GM12878 (cell line): ENCODE data around the gene LTBP3. TPM values are rescaled to one million over a fixed set of nuclear protein-coding genes. Genes with fewer than 3 reads are reported as not detected.

Experiments used
- BACH1 ChIP-seq: fragments of 450-650 bp; IDR thresholded peaks from 2 replicates; pipeline ENCODE4 v1.6.1; 2017; ENCODE audit warnings: mild to moderate bottlenecking, borderline replicate concordance
- BMI1 ChIP-seq: fragments of 450-650 bp; IDR thresholded peaks from 2 replicates; pipeline ENCODE4 v1.6.1; 2016; ENCODE audit warnings: mild to moderate bottlenecking, moderate library complexity, borderline replicate concordance
- DPF2 ChIP-seq: fragments of 450-650 bp; IDR thresholded peaks from 2 replicates; pipeline ENCODE4 v1.6.1; 2017; ENCODE audit warnings: mild to moderate bottlenecking
- E2F4 ChIP-seq: IDR thresholded peaks from 2 replicates; pipeline ENCODE4 v1.6.1; 2012; ENCODE audit warnings: low read depth, low read length, improper control_type of control experiment
- EED ChIP-seq: sonication (generic); IDR thresholded peaks from 2 replicates; pipeline ENCODE4 v1.6.1; 2016; ENCODE audit warnings: antibody characterized with exemption, low read depth
- EZH2 ChIP-seq: IDR thresholded peaks from 2 replicates; pipeline ENCODE4 v1.6.1; 2012; ENCODE audit warnings: low read depth, mild to moderate bottlenecking, control low read depth, inconsistent platforms, low read length, borderline replicate concordance; ENCODE audit not compliant: control insufficient read depth
- HDGF ChIP-seq: fragments of 450-650 bp; IDR thresholded peaks from 2 replicates; pipeline ENCODE4 v1.6.1; 2016; ENCODE audit warnings: antibody characterized with exemption
- LARP7 ChIP-seq: fragments of 450-650 bp; IDR thresholded peaks from 2 replicates; pipeline ENCODE4 v1.6.1; 2017; ENCODE audit warnings: mild to moderate bottlenecking
- MTA2 ChIP-seq: fragments of 450-650 bp; IDR thresholded peaks from 2 replicates; pipeline ENCODE4 v1.6.1; 2016; ENCODE audit warnings: low read depth, mild to moderate bottlenecking, moderate library complexity
- MTA3 ChIP-seq: IDR thresholded peaks from 2 replicates; pipeline ENCODE4 v1.6.1; 2012; ENCODE audit warnings: low read length, inconsistent platforms, borderline replicate concordance
- NFYB ChIP-seq: IDR thresholded peaks from 2 replicates; pipeline ENCODE4 v1.6.1; 2011; ENCODE audit warnings: low read depth, mild to moderate bottlenecking, low read length, improper control_type of control experiment, moderate library complexity; ENCODE audit not compliant: insufficient read depth
- SUZ12 ChIP-seq: fragments of 200-600 bp; sonication (generic); IDR thresholded peaks from one replicate; pipeline ENCODE4 v1.6.1; 2018; ENCODE audit warnings: antibody characterized with exemption, mild to moderate bottlenecking; ENCODE audit not compliant: unreplicated experiment
- TBL1XR1 ChIP-seq: IDR thresholded peaks from 2 replicates; pipeline ENCODE4 v1.6.1; 2012; ENCODE audit warnings: low read depth, low read length, improper control_type of control experiment
- ZBTB33 ChIP-seq: fragments of 450-650 bp; IDR thresholded peaks from 2 replicates; pipeline ENCODE4 v1.6.1; 2017; ENCODE audit warnings: mild to moderate bottlenecking
- ZNF207 ChIP-seq: fragments of 450-650 bp; IDR thresholded peaks from 2 replicates; pipeline ENCODE4 v1.6.1; 2014; ENCODE audit warnings: antibody characterized with exemption, mild to moderate bottlenecking, borderline replicate concordance
- ZNF274 ChIP-seq: IDR thresholded peaks from one replicate; pipeline ENCODE4 v1.8.0; 2011; ENCODE audit not compliant: insufficient read length, insufficient read depth
- polyA plus RNA-seq, 11 experiments: library from polyadenylated mRNA; depleted of rRNA in 4 of 11; unstranded in 6 of 11; stranded (reverse) in 5 of 11; fragments of >200 nt; fragmentation: Nextera tagmentation in 4 of 11; fragmentation: Illumina TruSeq in 1 of 11; extraction: Ambion mirVana in 4 of 11; extraction: Trizol in 1 of 11; gene quantifications; 1 replicate in 1 of 11; 2 replicates in 10 of 11; pipeline versions ENCODE4 v1.2.1 to v1.2.3, GENCODE V29; 2011 to 2016; ENCODE audit warnings: inconsistent platforms in 2 of 11, missing spikeins in 2 of 11, low read depth in 1 of 11
- total RNA-seq, 4 experiments: library from RNA; depleted of rRNA in 3 of 4; stranded (reverse); fragments of >200 nt in 3 of 4; fragmentation: Illumina TruSeq in 1 of 4; extraction: Trizol in 1 of 4; gene quantifications; 2 replicates each; pipeline versions ENCODE4 v1.2.1 to v1.2.3, GENCODE V29; 2013 to 2021
- TF ChIP-seq, protein P1 (sequence below): fragments of 450-650 bp; formaldehyde crosslinking; IDR thresholded peaks from 2 replicates; pipeline ENCODE4 v1.4.0; 2020; ENCODE audit warnings: mild to moderate bottlenecking, moderate library complexity
- TF ChIP-seq, protein P2 (sequence below): fragments of 450-650 bp; IDR thresholded peaks from 2 replicates; pipeline ENCODE4 v1.6.1; 2017; ENCODE audit warnings: antibody characterized with exemption, mild to moderate bottlenecking, moderate library complexity
- TF ChIP-seq, protein P3 (sequence below): fragments of 450-650 bp; IDR thresholded peaks from 2 replicates; pipeline ENCODE4 v1.6.1; 2014; ENCODE audit warnings: mild to moderate bottlenecking

Gene LTBP3
- total and polyA plus RNA-seq, 10 of the 15 experiments (the other 5 are each of a cell fraction or from before 2014, with no cell fraction given): 2.2 to 12.2 (median 6.2) TPM; not detected in 2

DNA sequence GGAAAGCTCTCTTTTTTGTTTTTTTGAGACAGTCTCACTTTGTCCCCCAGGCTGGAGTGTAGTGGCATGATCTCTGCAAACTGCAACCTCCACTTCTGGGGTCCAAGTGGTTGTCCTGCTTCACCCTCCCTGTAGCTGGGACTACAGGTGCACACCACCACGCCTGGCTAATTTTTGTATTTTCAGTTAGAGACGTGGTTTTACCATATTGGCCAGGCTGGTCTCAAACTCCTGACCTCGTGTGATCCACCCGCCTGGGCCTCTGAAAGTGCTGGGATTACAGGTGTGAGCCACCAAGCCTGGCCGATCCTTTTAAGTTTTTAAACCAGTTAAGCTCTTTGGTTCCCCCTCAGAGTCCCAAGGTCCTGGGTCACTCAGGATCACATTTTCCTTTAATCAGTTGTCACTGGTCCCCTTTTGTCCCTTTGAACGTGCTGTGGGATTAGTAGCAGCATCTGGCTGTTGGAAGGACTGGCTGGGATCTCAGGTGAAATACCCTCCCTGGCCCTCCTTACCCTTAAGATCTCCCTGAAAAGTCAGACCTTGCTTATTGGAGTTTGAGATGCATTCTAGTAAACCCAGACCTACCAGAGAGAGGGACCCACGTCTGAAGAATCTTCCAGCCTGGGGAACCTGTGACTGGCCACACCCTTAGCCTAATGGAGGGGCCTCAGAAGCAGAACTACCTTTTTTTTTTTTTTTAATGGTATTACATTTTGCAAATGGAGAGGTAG is 51.2 kb downstream of the LTBP3 start (continued):
- TF ChIP-seq E2F4: no peak
- TF ChIP-seq EZH2: no peak
- TF ChIP-seq ZBTB33: peak; percentile 32; the same call in 1 of the 2 replicates
- peak; percentile 100 for TF ChIP-seq MTA3
- TF ChIP-seq SUZ12: no peak
- TF ChIP-seq, protein P1, sequence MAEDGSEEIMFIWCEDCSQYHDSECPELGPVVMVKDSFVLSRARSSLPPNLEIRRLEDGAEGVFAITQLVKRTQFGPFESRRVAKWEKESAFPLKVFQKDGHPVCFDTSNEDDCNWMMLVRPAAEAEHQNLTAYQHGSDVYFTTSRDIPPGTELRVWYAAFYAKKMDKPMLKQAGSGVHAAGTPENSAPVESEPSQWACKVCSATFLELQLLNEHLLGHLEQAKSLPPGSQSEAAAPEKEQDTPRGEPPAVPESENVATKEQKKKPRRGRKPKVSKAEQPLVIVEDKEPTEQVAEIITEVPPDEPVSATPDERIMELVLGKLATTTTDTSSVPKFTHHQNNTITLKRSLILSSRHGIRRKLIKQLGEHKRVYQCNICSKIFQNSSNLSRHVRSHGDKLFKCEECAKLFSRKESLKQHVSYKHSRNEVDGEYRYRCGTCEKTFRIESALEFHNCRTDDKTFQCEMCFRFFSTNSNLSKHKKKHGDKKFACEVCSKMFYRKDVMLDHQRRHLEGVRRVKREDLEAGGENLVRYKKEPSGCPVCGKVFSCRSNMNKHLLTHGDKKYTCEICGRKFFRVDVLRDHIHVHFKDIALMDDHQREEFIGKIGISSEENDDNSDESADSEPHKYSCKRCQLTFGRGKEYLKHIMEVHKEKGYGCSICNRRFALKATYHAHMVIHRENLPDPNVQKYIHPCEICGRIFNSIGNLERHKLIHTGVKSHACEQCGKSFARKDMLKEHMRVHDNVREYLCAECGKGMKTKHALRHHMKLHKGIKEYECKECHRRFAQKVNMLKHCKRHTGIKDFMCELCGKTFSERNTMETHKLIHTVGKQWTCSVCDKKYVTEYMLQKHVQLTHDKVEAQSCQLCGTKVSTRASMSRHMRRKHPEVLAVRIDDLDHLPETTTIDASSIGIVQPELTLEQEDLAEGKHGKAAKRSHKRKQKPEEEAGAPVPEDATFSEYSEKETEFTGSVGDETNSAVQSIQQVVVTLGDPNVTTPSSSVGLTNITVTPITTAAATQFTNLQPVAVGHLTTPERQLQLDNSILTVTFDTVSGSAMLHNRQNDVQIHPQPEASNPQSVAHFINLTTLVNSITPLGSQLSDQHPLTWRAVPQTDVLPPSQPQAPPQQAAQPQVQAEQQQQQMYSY (CRISPR knock-in tag): peak; percentile 91
- no peak for TF ChIP-seq ZNF274
- TF ChIP-seq EED: peak; percentile 95
- TF ChIP-seq DPF2: no peak
- no peak for TF ChIP-seq HDGF
- peak; percentile 43; the same call in 1 of the 2 replicates for TF ChIP-seq TBL1XR1
- no peak for TF ChIP-seq NFYB
- peak; percentile 61; the same call in 1 of the 2 replicates for TF ChIP-seq ZNF207
- TF ChIP-seq, protein P2, sequence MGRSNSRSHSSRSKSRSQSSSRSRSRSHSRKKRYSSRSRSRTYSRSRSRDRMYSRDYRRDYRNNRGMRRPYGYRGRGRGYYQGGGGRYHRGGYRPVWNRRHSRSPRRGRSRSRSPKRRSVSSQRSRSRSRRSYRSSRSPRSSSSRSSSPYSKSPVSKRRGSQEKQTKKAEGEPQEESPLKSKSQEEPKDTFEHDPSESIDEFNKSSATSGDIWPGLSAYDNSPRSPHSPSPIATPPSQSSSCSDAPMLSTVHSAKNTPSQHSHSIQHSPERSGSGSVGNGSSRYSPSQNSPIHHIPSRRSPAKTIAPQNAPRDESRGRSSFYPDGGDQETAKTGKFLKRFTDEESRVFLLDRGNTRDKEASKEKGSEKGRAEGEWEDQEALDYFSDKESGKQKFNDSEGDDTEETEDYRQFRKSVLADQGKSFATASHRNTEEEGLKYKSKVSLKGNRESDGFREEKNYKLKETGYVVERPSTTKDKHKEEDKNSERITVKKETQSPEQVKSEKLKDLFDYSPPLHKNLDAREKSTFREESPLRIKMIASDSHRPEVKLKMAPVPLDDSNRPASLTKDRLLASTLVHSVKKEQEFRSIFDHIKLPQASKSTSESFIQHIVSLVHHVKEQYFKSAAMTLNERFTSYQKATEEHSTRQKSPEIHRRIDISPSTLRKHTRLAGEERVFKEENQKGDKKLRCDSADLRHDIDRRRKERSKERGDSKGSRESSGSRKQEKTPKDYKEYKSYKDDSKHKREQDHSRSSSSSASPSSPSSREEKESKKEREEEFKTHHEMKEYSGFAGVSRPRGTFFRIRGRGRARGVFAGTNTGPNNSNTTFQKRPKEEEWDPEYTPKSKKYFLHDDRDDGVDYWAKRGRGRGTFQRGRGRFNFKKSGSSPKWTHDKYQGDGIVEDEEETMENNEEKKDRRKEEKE: 0 out of 2 replicates have a peak, but pooled peaks have one; percentile 6
- peak; percentile 90 for TF ChIP-seq BMI1
- no peak; the same call in 1 of the 2 replicates for TF ChIP-seq LARP7
- TF ChIP-seq MTA2: peak; percentile 36; the same call in 1 of the 2 replicates
- TF ChIP-seq BACH1: peak; percentile 99
- TF ChIP-seq, protein P3, sequence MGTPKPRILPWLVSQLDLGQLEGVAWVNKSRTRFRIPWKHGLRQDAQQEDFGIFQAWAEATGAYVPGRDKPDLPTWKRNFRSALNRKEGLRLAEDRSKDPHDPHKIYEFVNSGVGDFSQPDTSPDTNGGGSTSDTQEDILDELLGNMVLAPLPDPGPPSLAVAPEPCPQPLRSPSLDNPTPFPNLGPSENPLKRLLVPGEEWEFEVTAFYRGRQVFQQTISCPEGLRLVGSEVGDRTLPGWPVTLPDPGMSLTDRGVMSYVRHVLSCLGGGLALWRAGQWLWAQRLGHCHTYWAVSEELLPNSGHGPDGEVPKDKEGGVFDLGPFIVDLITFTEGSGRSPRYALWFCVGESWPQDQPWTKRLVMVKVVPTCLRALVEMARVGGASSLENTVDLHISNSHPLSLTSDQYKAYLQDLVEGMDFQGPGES: no peak
